ENCODE data around the gene TIGIT.

TIGIT gene

GRCh38 chr3:114313426-114313825 lies 19.6 kb downstream of the TIGIT start:
- no peak for DNase-seq

GRCh38 chr3:114314282-114314681 lies 20.5 kb downstream of the TIGIT start:
- no peak for DNase-seq

GRCh38 chr3:114318295-114318694 lies 24.5 kb downstream of the TIGIT start:
- no peak for DNase-seq

GRCh38 chr3:114319453-114319852 lies 25.6 kb downstream of the TIGIT start:
- DNase-seq: no peak

- DNase-seq: no peak
Observed at GRCh38 chr3:114320246-114320645, 26.4 kb downstream of the TIGIT start.

GRCh38 chr3:114323546-114324254 lies 29.9 kb downstream of the TIGIT start:
- no peak for DNase-seq

GRCh38 chr3:114327665-114328064 lies 33.8 kb downstream of the TIGIT start:
- DNase-seq: no peak

- no peak for DNase-seq
Observed at GRCh38 chr3:114328345-114328744, 34.5 kb downstream of the TIGIT start.

- DNase-seq: no peak
Observed at GRCh38 chr3:114329823-114330222, 36.0 kb downstream of the TIGIT start.

GRCh38 chr3:114331007-114331406 lies 37.2 kb downstream of the TIGIT start:
- DNase-seq: no peak

- no peak for DNase-seq
Observed at GRCh38 chr3:114331710-114332109, 37.9 kb downstream of the TIGIT start.

GRCh38 chr3:114332342-114333179 lies 38.7 kb downstream of the TIGIT start:
- no peak for DNase-seq

GRCh38 chr3:114333180-114333922 lies 39.5 kb downstream of the TIGIT start:
- no peak for DNase-seq

- no peak for DNase-seq
Observed at GRCh38 chr3:114333923-114334240, 40.1 kb downstream of the TIGIT start.

GRCh38 chr3:114336122-114336697 lies 42.4 kb downstream of the TIGIT start:
- DNase-seq: no peak

- no peak for DNase-seq
Observed at GRCh38 chr3:114336857-114337256, 43.0 kb downstream of the TIGIT start.

GRCh38 chr3:114338651-114339357 lies 45.0 kb downstream of the TIGIT start:
- DNase-seq: no peak

GRCh38 chr3:114344492-114344891 lies 50.7 kb downstream of the TIGIT start:
- no peak for DNase-seq

- no peak for DNase-seq
Observed at GRCh38 chr3:114350271-114350670, 56.4 kb downstream of the TIGIT start.

GRCh38 chr3:114350690-114351089 lies 56.9 kb downstream of the TIGIT start:
- no peak for DNase-seq

GRCh38 chr3:114351123-114351821 lies 57.4 kb downstream of the TIGIT start:
- no peak for DNase-seq

- DNase-seq: no peak
Observed at GRCh38 chr3:114351822-114352145, 58.0 kb downstream of the TIGIT start.
